GM23338 (cell line): Measurements from ENCODE around the gene CDK16.

Experiments
- EZH2phosphoT487 ChIP-seq: fragments of 200-600 bp; sonication (generic); IDR thresholded peaks from one replicate; pipeline ENCODE4 v1.8.1; 2018; ENCODE audit warnings: antibody characterized with exemption; ENCODE audit not compliant: unreplicated experiment
- TF ChIP-seq, protein P1 (sequence below), 2 experiments: fragments of 200-600 bp in 1 of 2; sonication (generic) in 1 of 2; conservative IDR thresholded peaks; 2 replicates each; pipeline versions ENCODE4 v1.5.1 to v1.6.1; 2016 to 2017; ENCODE audit warnings: antibody characterized with exemption in 2 of 2, low read depth in 2 of 2, mild to moderate bottlenecking in 2 of 2, moderate library complexity in 1 of 2
- TF ChIP-seq, protein P2 (sequence below): IDR thresholded peaks from one replicate; pipeline ENCODE4 v1.6.1; 2018; ENCODE audit warnings: antibody characterized with exemption; ENCODE audit not compliant: unreplicated experiment

DNA sequence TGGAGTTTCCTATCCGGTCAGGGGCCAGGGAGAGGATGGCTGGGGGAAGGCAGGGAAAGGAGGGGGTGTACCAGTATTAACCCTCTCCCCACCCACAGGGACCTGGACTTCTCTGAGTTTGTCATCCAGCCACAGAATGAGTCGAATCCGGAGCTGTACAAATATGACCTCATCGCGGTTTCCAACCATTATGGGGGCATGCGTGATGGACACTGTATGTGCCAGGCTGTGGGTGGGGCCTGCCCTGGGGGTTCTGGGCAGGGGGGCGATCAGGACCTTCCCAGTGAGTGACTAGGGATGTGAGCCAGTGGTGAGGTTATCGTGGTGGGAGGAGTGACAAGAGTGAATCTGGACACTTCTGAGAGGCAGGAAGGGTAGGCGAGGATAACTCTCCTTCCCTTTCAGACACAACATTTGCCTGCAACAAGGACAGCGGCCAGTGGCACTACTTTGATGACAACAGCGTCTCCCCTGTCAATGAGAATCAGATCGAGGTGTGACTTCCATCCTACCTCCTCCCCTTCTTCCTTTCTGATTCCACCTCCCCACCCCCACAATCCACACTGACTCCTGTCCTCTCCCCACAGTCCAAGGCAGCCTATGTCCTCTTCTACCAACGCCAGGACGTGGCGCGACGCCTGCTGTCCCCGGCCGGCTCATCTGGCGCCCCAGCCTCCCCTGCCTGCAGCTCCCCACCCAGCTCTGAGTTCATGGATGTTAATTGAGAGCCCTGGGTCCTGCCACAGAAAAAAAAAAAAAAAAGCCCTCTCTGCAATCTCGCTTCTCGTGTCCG, 28.9 kb downstream of the CDK16 start:
- TF ChIP-seq, protein P1, sequence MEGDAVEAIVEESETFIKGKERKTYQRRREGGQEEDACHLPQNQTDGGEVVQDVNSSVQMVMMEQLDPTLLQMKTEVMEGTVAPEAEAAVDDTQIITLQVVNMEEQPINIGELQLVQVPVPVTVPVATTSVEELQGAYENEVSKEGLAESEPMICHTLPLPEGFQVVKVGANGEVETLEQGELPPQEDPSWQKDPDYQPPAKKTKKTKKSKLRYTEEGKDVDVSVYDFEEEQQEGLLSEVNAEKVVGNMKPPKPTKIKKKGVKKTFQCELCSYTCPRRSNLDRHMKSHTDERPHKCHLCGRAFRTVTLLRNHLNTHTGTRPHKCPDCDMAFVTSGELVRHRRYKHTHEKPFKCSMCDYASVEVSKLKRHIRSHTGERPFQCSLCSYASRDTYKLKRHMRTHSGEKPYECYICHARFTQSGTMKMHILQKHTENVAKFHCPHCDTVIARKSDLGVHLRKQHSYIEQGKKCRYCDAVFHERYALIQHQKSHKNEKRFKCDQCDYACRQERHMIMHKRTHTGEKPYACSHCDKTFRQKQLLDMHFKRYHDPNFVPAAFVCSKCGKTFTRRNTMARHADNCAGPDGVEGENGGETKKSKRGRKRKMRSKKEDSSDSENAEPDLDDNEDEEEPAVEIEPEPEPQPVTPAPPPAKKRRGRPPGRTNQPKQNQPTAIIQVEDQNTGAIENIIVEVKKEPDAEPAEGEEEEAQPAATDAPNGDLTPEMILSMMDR (conservative IDR thresholded peaks at IDR 0.05; ENCODE audit: low read depth in 2 of 2), result no peak
- no peak for TF ChIP-seq EZH2phosphoT487
- TF ChIP-seq, protein P2, sequence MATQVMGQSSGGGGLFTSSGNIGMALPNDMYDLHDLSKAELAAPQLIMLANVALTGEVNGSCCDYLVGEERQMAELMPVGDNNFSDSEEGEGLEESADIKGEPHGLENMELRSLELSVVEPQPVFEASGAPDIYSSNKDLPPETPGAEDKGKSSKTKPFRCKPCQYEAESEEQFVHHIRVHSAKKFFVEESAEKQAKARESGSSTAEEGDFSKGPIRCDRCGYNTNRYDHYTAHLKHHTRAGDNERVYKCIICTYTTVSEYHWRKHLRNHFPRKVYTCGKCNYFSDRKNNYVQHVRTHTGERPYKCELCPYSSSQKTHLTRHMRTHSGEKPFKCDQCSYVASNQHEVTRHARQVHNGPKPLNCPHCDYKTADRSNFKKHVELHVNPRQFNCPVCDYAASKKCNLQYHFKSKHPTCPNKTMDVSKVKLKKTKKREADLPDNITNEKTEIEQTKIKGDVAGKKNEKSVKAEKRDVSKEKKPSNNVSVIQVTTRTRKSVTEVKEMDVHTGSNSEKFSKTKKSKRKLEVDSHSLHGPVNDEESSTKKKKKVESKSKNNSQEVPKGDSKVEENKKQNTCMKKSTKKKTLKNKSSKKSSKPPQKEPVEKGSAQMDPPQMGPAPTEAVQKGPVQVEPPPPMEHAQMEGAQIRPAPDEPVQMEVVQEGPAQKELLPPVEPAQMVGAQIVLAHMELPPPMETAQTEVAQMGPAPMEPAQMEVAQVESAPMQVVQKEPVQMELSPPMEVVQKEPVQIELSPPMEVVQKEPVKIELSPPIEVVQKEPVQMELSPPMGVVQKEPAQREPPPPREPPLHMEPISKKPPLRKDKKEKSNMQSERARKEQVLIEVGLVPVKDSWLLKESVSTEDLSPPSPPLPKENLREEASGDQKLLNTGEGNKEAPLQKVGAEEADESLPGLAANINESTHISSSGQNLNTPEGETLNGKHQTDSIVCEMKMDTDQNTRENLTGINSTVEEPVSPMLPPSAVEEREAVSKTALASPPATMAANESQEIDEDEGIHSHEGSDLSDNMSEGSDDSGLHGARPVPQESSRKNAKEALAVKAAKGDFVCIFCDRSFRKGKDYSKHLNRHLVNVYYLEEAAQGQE, result no peak
